Activated CD4-positive, alpha-beta T cell treated with anti-CD3 and anti-CD28 coated beads for 4 hours (primary cell): Measurements from ENCODE around the gene MAPT.
"Not testable (repeated sequence)": the region's sequence is repeated elsewhere in the genome, so short reads cannot be mapped to it uniquely, and the experiment has no call there.

Source experiments
- DNase-seq, 2 donors: peaks; one replicate each; pipeline ENCODE4 v3.0.0-alpha.2; 2020

Gene MAPT

DNA sequence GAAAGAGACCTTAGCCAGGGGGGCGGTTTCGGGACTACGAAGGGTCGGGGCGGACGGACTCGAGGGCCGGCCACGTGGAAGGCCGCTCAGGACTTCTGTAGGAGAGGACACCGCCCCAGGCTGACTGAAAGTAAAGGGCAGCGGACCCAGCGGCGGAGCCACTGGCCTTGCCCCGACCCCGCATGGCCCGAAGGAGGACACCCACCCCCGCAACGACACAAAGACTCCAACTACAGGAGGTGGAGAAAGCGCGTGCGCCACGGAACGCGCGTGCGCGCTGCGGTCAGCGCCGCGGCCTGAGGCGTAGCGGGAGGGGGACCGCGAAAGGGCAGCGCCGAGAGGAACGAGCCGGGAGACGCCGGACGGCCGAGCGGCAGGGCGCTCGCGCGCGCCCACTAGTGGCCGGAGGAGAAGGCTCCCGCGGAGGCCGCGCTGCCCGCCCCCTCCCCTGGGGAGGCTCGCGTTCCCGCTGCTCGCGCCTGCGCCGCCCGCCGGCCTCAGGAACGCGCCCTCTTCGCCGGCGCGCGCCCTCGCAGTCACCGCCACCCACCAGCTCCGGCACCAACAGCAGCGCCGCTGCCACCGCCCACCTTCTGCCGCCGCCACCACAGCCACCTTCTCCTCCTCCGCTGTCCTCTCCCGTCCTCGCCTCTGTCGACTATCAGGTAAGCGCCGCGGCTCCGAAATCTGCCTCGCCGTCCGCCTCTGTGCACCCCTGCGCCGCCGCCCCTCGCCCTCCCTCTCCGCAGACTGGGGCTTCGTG lies at the start of gene MAPT:
TSS of gene MAPT (plus strand) at position 533 of the 763 bp plus-strand sequence. CDS start 67,784 bp downstream, outside the sequence.
- DNase-seq: peak; percentile 74 to 84

DNA sequence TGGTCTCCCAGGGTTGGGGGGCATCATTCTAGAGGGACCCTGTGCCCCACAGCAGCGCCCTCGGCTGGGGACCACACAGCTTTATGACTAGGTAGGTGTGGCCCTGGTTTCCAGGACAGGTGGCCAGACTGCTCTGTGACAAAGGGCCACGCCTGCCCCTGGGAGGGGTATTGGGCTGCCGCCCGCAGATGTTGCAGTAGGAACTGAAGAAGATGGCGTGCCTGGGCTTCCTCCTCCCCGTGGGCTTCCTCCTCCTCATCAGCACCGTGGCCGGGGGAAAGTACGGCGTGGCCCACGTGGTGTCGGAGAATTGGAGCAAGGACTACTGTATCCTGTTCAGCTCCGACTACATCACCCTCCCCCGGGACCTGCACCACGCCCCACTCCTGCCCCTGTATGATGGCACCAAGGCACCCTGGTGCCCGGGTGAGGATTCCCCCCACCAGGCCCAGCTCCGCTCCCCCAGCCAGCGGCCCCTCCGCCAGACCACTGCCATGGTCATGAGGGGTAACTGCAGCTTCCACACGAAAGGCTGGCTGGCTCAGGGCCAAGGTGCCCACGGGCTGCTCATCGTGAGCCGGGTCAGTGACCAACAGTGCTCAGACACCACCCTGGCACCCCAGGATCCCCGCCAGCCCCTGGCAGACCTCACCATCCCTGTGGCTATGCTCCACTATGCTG lies 49.5 kb upstream of the MAPT start, which contains the start of gene SPPL2C:
TSS of gene SPPL2C (plus strand) at position 187 of the 681 bp plus-strand sequence. CDS start at position 213, 26 bp downstream.
- no peak for DNase-seq

DNA sequence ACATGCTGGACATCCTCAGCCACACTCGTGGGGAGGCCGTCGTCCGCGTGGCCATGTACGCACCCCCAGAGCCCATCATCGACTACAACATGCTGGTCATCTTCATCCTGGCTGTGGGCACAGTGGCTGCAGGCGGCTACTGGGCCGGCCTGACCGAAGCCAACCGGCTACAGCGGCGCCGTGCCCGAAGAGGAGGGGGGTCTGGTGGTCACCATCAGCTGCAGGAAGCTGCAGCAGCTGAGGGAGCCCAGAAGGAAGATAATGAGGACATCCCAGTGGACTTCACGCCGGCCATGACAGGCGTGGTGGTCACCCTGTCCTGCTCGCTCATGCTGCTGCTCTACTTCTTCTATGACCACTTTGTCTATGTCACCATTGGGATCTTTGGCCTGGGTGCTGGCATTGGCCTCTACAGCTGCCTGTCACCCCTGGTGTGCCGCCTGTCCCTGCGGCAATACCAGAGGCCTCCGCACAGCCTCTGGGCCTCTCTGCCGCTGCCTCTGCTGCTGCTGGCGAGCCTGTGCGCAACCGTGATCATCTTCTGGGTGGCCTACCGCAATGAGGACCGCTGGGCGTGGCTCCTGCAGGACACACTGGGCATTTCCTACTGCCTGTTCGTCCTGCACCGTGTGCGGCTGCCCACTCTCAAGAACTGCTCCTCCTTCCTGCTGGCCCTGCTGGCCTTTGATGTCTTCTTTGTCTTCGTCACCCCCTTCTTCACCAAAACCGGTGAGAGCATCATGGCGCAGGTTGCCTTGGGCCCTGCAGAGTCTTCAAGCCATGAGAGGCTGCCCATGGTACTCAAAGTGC lies 48.8 kb upstream of the MAPT start:
- no peak for DNase-seq

DNA sequence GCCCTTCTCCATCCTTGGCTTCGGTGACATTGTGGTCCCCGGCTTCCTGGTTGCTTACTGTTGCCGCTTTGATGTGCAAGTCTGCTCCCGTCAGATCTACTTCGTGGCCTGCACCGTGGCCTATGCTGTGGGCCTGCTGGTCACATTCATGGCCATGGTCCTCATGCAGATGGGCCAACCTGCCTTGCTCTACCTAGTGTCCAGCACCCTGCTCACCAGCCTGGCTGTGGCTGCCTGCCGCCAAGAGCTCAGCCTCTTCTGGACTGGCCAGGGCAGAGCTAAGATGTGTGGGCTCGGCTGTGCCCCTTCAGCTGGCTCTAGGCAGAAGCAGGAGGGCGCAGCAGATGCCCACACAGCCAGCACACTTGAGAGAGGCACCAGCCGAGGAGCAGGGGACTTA lies 48.1 kb upstream of the MAPT start:
- DNase-seq: no peak

DNA sequence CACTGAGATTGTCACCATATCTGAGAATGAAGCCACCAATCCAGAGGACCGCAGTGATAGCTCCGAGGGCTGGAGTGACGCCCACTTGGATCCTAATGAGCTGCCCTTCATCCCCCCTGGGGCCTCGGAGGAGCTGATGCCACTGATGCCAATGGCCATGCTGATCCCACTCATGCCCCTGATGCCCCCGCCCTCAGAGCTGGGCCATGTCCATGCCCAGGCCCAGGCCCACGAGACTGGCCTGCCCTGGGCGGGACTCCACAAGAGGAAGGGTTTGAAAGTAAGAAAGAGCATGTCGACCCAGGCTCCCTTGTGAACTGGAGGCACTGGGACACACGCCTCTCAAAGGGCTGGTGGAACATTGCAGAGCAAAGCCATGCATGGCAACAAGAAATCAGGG lies 47.7 kb upstream of the MAPT start:
- no peak for DNase-seq

DNA sequence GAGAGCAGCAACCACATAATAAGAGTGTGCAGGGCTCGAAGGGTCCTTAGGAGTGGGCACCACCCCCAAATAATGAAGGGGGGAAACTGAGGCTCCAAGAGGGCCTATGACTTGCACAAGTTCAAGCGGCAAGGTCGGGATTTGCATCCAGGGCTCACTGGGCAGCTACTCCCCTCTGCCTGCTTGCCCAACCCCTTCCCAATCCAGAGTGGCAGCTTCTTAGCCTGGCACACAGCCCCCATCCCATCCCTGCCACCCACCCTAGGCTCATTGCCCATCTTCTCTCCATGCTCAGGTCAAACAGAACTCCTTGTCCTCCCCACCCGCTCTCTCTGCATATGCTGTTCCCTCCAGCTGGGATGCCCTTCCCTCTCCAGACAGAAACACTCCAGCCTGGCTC lies 47.3 kb upstream of the MAPT start:
- DNase-seq: no peak

DNA sequence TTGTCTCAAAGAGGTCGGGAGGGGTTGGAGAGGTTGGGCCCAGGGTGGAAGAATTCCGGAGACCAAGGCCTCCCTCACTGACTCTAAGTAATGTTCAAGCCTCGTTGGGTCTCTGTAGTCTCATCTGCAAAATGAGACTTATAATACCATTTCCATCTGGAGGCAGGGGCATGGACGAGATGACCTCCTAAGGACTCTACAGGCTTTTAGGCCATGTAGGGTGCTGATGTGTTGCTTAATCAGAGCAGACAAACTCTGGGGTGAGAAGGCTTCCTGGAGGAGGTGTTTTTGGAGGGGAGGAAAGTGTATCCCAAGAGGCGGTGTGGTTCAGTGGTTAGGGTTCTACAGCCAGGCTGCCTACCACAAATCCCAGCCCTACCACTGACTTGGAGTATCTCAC lies 46.6 kb upstream of the MAPT start:
- DNase-seq: no peak

DNA sequence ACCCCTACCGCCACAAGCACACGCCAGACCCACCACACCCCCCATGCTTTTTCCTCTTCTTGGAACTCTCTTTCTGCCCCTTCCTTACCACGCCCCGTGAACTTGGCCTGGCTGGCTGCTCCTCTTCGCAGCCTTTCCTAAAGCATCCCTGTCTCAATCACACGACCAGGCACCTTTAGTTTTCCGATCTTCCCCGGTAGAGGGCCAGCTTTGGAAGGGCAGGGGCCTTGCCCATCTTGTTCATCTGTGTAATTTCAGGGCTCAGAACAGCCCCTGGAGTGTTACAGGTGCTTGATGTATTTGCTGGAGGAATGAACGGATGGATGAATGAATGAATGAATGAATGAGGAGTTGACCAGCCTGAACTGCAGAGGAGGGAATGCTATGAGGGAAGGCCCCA lies 45.9 kb upstream of the MAPT start:
- DNase-seq: no peak

DNA sequence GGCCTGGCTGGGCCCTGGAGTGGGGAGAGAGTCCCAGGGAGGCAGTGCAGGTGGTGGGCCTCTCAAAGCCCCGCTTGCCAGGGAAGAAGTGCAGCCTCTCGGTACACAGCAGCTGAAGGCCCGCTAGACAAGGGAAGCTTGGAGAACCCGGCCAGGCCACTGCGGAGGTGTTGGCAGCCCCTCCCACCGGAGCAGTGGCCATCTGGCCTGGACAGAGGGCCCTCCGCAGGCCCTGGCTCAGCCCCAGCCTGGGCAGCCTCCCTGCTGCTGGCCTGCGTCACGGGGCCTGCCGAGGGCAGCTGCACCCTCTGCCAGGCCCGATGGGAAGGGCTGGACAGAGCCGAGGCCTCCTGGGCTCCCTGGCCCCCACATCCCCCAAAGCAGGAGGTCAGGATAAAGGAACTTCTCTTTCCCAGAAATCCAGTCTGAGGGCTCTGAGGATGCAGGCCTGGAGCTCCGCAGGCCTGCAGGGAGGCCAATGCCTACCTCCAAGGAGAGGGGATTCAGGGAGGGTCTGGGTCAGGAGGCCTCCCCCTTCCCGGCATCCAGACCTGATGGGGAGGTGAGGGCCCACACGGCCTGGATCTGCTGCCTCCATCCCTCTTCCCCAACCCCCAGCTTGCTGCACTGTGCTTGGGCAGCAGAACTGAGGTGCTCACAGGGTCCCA lies 45.4 kb upstream of the MAPT start:
- no peak for DNase-seq

DNA sequence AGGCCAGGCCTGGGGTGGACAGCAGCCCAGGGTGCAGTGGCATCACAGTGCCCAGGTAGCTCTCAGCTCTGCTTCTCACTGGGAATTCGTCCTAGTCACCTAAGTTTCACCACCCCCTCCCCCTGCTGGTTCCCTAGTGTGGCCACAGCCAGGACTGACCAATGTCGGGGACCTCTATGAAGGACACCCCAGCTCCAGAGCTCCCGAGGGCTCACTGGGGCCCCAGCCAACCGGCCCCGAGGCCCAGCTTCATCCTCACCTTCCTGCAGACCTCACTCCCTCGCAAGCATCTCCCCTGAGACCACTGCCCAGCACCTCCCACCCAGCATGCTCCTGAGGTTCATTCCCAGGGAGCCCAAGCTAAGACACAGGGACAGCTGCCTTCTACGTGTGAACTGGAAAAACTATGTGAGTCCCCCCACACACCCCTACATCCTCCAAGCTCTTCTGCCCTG lies 44.8 kb upstream of the MAPT start:
- no peak for DNase-seq

DNA sequence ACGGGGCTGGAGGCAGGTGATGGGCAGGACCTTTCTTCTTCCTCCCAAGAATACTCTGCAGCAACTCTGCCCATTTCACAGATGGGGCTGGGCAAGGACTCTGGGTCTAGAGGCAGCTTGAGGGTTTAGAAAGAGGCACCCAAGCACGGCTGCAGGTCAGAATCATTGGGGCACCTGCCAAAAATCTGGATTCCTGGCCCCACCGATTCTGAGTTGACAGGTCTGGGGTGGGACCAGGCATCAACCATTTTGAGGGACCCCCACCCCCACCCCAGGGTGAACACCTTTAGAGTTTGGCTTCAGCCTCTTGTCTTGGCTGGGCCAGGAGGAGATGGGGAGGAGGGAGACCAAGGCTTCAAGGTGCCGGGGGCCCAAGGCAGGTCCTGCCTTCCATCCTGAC lies 44.3 kb upstream of the MAPT start:
- DNase-seq: no peak

DNA sequence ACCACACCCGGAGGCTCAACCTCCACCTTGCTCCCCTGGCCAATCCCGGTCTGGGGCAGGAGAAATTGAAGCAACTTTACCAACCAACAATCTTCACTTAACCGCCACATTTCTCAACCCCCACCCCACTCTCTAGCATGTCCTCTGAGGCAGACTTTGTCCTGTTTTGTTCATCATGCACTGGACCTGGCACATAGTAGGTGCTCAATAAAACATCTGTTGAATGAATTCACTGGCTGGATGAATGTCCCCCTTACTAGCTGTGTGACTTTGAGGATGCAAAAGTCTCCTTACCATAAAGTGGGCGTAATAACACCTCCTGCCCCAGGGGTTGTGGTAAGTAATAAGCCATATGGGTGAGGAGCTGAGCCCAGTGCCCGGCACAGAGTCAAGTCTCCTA lies 43.9 kb upstream of the MAPT start:
- no peak for DNase-seq

DNA sequence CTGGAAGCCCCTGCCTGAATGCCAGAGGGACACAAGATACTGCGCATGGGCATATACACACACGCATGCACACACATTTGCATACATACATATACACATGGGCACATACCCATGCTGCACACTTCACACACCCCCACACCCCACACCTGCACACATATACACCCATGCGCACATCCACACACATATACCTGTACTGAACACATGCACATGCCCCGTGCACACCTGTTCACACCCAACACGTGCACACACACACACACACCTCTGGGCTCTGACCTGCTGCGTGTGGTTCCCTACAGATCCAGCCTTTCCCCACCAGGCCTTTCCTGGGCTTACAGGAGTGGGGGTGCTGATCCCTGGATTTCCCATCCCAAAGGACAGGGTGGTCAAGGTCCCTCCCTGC lies 43.3 kb upstream of the MAPT start:
- DNase-seq: no peak

DNA sequence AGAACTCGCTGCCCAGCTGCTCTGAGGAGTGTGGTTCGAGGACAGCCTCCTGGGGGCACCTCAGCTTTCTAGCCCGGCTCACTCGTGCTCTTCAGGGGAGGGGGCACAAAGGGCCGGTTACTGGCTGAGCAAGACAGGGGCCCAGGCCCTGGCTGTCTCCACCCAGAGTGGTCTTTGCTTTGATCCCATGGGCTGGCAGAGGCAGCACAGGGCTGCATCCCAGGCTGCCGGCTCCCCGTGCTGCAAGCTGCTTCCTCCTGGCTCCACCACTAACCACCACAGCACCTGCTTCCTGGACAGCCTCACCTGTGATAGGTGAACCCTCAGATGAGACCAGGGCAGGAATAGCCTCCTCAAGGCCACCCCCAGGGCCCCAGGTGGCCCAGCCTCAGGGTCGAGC lies 42.9 kb upstream of the MAPT start:
- no peak for DNase-seq

DNA sequence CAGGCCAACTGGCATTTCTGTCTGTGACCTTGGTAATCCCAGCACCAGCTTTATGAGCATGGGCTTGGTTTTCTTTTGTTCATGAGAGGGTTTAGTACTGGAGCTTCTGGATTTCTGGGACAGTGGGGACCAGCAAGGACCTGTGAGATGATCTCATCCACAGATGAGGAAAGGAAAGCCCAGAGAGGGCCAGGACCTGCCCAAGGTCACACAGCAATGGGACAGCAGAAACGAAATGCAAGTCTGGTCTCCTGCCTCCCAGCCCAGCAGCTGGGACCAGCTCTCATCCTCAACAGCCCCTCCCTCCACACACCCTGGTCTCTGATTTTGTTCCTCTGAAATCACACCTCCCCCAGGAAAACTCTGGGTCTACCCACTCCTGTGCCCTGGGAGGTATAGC lies 42.5 kb upstream of the MAPT start:
- DNase-seq: no peak

DNA sequence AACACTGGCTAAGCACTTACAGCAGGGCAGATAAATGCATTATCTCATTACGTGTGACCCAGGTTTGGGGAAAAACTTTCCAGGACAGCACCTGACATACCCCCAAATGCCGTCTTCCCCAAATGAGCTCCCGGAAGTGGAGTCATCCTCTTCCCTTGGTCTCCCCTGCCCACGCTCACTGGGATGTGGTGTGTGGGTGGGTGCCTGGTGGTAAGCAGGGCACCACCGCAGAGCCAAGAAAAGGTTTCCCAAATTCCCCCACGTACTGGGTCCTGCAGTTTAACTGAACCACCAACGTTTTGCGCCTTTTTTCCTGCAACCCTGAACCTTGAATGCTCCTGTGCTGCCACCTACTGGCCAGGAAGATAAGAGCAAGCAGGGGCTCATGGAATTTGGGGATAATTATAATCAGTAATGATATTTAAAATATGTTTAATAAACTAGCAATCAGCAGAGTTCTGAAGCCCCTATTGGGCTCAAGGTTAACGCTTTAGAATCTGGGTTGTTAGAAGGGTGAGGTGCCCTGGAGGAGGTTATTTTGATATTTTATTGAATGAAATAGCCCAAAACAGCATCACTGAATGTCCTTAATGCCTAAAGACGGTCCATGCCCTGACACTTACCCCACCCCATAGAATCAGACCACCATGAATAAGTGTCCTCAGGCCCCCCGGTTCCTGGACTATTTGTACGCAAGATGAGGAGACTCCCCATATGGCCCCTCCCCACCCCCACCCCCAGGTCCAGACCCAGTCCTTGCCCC lies 41.6 kb upstream of the MAPT start:
- DNase-seq: peak; percentile 57 to 68

DNA sequence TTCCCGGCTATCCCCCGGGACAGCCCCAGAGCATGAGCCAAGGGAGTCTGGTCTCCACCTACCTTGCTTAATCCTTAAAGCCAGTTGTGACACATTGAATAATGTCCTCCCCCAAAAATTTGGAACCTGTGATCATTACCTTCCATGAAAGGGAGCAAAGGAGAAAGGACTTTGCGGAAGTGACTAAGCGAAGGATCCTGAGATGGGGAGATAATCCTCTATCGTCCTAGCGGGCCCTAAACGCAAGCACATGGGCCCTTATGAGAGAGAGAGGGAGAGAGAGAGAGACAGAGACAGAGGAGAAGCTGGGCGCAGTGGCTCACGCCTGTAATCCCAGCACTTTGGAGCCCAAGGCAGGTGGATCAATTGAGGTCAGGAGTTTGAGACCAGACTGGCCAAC lies 40.1 kb upstream of the MAPT start:
- no peak for DNase-seq

DNA sequence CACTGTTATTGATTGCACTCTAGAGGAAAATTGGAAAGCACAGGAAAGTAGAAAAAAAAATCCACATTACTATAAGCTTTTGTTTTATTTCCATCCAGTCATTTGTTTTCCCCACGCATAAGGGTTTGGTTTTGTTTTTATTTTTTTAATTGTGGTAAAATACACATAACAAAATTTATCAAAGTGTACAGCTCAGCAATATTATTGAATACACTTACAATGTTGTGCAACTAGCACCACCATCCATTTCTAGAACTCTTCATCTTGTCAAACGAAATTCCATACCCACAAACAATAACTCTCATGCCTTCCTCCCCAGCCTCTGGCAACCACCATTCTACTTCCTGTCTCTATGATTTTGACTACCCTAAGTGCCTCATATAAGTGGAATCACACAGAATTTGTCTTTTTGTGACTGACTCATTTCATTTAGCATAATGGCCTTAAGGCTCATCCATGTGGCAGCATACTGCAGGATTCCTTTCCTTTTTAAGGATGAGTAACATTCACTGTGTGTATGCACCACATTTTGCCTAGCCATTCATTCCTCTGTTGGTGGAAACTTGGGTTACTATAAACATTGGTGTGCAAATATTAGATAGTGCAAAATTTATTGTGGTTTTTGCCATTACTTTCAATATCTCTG lies 38.5 kb upstream of the MAPT start:
- no peak for DNase-seq

DNA sequence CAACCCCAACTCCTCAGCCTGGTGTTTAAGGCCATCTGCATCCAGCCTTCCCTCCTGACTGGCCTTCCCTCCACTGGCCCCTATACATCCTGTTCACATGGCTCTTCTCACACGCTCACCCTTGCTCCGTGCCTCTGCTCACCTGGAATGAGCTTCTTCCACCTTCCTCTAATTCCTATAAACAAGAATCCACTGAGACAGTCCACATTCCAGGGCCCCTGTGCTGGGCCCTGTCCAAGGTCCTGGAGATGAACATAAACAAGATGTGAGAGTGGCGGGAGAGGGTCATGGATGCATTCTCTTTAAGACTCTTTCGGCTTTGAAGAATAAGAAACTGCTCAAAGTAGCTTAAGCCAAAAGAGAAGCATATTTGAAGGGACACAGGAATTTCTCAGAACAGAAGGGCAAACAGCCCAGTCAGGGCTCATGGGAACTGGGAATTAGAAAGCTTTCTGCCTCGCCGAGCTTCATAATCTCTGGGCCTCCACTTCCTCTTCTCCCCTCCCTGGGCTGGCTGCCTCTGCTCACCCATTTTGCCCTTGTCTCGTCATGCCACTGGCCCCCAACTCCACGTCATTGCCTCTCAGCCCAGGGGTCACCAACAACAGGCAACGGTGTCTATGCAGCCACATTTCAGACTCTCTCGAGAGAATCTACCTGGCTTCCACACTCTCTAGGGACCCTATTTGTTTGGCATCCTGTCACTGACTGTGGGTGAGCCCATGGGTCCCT lies 36.2 kb upstream of the MAPT start:
- no peak for DNase-seq

DNA sequence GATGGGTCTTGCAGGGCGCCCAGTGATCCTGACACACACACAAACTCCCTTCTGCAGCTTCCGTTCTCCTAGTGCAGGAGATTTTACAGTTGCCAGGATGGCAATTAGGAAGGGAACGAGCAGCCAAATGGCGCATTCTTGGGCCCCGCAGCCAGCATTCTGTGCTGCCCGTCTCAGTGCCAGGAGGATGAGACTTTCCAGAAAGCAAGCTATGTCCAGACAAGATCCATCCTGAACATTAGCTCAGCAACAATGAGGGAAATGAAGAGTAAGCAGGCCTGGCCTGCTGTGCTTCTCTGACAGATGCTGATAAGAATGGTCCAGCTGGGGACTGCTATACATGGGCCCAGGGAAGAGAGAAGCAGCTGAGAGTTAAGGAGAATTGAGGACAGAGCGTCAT lies 33.2 kb upstream of the MAPT start:
- no peak for DNase-seq

DNA sequence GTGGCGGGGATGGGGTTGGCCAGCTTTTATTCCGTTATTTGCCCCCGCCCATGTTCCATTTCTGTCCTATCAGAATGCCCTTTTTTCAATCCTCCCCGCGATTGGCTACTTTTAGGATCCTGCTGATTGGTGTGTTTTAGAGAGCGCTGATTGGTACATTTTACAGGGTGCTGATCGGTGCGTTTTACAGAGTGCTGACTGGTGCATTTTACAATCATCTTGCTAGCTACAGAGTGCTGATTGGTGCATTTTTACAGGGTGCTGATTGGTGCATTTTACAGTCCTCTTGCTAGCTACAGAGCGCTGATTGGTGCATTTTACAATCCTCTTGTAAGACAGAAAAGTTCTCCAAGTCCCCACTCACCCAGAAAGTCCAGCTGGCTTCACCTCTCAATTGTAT lies 32.2 kb upstream of the MAPT start:
- not testable (repeated sequence) for DNase-seq
